Stimulated activated memory B cell treated with anti-CD40 and anti-IgM and Interleukin-4, amounts not matched to agents 10 μg/mL and 1 μg/mL and 100 μg/mL, for 72 hours (primary cell): ENCODE measurements around the gene GRIK3.
"Not testable (repeated sequence)": the region's sequence is repeated elsewhere in the genome, so short reads cannot be mapped to it uniquely, and the experiment has no call there.

ENCODE experiments used
- ATAC-seq: fragments of 150-1000 bp; cut with Tn5 transposase; 2 replicates; pipeline ENCODE4 v1.10.0; 2021
- H3K27ac Mint-ChIP-seq: one replicate; pipeline ENCODE4 v1.8.0; 2022; ENCODE audit warnings: mild to moderate bottlenecking, mixed read lengths
- H3K27me3 Mint-ChIP-seq: one replicate; pipeline ENCODE4 v1.8.0; 2022; ENCODE audit warnings: mixed read lengths
- H3K36me3 Mint-ChIP-seq: one replicate; pipeline ENCODE4 v1.8.0; 2022; ENCODE audit warnings: mixed read lengths
- H3K4me1 Mint-ChIP-seq: one replicate; pipeline ENCODE4 v1.8.0; 2022; ENCODE audit warnings: mixed read lengths
- H3K4me3 Mint-ChIP-seq: one replicate; pipeline ENCODE4 v1.8.0; 2022; ENCODE audit warnings: mild to moderate bottlenecking, moderate library complexity, mixed read lengths
- H3K9me3 Mint-ChIP-seq: one replicate; pipeline ENCODE4 v1.8.0; 2022; ENCODE audit warnings: mixed read lengths

Gene GRIK3

DNA sequence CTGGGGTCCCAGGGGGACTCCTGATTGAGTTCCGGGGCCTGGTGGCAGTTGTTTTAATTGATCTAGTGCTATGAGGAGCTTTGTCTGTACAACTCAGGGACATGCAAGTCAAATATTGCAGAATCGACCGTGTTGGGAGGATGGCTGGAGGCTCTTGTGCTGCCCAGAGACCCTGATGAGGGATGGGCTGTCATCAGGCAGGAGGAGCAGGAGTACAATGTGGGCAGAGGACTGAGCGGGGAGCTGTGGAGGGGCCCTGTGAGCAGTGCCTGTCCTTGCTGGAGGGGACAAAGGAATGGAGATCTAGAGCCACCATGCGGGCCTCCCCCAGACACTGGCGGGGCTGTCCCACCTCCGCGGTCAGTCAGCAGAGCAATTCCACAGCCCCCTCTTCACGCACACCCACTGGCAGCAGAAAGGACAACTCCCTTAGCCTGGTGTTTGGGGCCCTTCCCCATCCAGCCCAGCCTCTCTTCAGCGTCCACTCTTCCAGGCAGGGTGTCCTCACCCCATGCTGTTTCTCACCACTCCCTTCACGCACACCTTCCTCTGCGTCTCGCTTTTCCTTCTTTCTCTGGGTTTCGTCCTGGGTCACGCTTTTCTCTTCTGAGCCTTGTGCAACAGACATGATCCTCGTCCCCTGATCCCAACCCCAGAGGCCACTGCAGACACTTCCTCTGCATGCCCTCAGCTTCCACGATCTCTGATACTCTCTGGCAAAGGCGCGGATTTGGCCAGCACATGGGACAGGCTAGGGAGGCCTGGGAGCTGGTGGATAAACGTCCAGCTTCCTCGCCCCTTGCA, 122.6 kb downstream of the GRIK3 start:
- Mint-ChIP-seq H3K27me3 (peaks cover 53% of the 10 kb centered on the region), H3K36me3 (peaks cover 6% of the 10 kb centered on the region)

DNA sequence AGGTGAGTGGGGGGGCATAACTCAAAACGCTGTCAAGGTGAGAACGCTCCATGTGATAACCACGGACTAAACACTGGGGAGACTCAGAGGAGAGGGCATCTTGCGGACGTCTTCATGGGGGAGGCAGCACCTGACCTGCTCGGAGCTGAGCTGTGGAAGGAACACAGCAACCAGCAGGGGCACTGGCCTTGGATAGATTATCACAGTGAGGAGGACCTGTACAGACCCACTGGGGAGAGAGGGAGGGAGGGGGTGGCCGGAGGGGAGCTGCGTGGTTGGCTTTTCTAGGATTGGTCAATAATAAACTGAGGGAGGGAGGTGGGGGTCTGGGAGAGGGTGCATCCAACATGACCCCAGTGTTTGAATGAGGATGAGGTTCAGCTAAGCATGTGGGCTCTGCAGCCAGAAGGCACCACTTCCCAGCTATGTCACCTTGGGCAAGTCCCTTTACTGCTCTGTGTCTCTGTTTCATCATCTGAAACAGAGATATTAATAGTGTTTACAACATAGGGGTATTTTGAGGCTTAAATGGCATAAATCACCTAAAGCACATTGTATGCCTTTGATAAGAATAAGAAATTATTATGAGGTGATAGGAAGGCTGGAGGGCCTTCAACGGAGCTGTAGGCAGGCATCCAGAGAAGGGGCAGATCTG, 123.3 kb downstream of the GRIK3 start:
- peaks cover 53% of the 10 kb centered on the region for H3K27me3 Mint-ChIP-seq
- peaks cover 6% of the 10 kb centered on the region for H3K36me3 Mint-ChIP-seq
- H3K4me1 Mint-ChIP-seq = no peaks in the 10 kb centered on the region
- H3K9me3 Mint-ChIP-seq = peaks cover 10% of the 10 kb centered on the region
- H3K27ac Mint-ChIP-seq = no peak overlapping the region
- H3K4me3 Mint-ChIP-seq = no peak overlapping the region
- ATAC-seq = peak; percentile 57

More for the DNA sequence above, 122.6 kb downstream of the GRIK3 start:
- H3K4me3 Mint-ChIP-seq = no peak overlapping the region
- H3K27ac Mint-ChIP-seq = no peak overlapping the region
- peaks cover 10% of the 10 kb centered on the region for H3K9me3 Mint-ChIP-seq
- no peaks in the 10 kb centered on the region for H3K4me1 Mint-ChIP-seq
- ATAC-seq = peak; percentile 24

DNA sequence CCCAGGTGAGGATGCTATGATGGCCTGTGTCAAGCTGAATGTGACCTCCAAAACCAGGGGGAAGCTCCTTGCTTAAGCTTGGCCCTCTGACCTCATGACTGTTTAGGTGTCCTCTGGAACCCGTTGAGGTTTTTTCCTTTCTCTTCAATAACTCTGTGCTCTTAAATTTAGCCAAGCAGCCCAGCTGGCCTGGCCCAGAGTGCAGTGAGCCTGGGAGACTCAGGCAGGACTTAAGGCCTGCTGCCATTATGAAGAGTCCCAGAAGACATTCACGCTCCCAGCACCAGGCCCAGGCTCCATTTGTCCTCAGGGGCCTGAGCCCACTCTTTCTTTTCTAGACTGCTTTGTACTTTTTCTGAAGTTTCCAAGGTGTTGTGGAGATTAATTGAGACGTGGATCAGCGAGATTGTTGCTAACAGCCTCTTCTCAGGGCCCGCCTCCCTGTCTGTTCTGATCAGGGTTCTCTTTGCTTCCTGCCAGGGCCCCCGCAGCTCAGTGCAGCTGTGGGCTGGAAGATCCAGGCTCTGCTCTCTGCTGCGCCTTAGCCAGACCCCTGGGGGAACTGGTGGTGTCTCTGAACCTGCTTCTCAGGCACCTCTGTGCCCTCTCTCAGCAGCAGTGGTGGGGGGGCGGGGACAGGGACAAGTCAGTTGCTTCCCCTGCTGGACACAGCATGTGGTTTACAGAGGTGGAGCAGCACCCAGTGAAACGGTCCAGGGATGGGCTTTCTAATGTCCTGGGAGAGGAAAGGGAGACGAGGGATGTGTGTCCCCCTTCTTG, 124.2 kb downstream of the GRIK3 start:
- H3K9me3 Mint-ChIP-seq = peaks cover 3% of the 10 kb centered on the region
- peaks cover 53% of the 10 kb centered on the region for H3K27me3 Mint-ChIP-seq
- no peaks in the 10 kb centered on the region for H3K4me1 Mint-ChIP-seq
- no peak overlapping the region for H3K27ac Mint-ChIP-seq
- no peak for ATAC-seq
- H3K4me3 Mint-ChIP-seq = no peak overlapping the region
- no peaks in the 10 kb centered on the region for H3K36me3 Mint-ChIP-seq

DNA sequence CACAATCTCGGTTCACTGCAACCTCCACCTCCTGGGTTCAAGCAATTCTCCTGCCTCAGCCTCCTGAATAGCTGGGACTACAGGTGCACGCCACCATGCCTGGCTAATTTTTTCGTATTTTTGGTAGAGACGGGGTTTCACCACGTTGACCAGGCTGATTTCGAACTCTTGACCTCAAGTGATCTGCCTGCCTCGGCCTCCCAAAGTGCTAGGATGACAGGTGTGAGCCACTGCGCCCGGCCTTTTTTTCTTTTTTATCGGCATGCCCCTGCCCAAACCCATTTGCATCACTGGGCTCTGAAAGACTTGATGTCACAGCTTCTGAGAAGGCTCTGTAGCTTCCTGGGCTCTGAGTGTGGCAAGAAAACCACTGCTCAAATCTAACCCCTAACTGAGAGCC, 125.0 kb downstream of the GRIK3 start:
- H3K9me3 Mint-ChIP-seq, H3K4me3 Mint-ChIP-seq, H3K27ac Mint-ChIP-seq, H3K4me1 Mint-ChIP-seq, H3K36me3 Mint-ChIP-seq, ATAC-seq: not testable (repeated sequence)
- peaks cover 52% of the 10 kb centered on the region for H3K27me3 Mint-ChIP-seq

DNA sequence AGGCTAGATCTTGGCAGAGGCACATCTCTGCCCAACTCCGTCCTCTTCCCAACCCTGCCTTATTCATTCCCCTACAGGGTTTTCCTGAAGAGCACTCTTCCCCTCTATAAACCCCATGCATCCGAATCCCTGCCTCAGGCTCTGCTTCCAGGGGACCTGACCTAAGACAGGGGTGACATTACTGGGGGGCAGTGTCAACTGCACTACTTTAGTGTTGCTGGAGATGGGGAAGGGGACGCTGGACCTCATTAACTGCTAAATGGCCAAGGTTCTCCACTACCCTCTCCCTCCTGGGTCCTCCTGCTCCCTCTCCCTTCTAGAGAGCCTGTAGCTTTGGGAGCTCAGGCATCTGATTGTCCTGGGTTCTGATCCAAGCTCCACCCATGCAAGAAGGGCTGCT, 126.2 kb downstream of the GRIK3 start:
- no peaks in the 10 kb centered on the region for H3K36me3 Mint-ChIP-seq
- H3K27me3 Mint-ChIP-seq = peaks cover 41% of the 10 kb centered on the region
- H3K4me3 Mint-ChIP-seq = no peak overlapping the region
- H3K9me3 Mint-ChIP-seq = no peaks in the 10 kb centered on the region
- no peak for ATAC-seq
- no peaks in the 10 kb centered on the region for H3K4me1 Mint-ChIP-seq
- H3K27ac Mint-ChIP-seq = no peak overlapping the region

DNA sequence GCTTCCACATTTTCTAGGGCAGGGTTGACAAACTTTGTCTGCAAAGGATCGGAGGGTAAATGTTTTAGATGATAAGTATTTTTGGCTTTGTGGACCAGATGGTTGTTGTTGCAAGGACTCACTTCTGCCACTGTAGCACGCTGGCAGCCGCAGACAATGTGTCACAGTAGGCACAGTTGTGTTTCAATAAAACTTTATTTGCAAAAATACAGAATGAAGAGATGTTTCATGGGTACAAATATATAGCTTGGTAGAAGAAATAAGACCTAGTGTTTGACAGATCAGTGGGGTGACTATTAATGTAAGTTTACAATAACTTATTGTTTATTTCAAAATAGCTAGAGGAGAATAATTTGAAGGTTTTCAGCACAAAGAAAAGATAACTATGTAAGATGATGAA, 127.8 kb downstream of the GRIK3 start:
- H3K27me3 Mint-ChIP-seq = peaks cover 37% of the 10 kb centered on the region
- ATAC-seq = no peak
- H3K36me3 Mint-ChIP-seq = no peaks in the 10 kb centered on the region
- H3K4me3 Mint-ChIP-seq = no peak overlapping the region
- H3K4me1 Mint-ChIP-seq = no peaks in the 10 kb centered on the region
- H3K27ac Mint-ChIP-seq = no peak overlapping the region
- H3K9me3 Mint-ChIP-seq = peaks cover 7% of the 10 kb centered on the region

DNA sequence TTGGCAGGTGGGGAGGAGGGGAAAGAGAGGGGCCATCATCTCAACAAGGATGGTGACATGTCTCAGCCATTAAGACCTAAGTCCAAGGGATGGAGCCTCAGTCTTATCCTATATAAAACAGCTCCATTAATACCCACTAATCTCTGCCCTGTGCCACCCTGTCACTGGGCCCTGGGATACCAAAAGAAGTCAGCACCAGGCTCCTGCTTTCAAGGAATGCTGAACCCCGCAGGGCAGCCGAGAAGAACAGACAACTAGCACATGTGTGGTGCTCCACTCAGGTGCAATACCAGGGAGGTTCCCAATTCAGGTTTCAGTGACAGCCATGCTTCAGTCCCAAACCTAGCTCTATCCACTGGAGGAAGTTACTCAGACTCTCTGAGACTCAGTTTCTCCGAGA, 128.4 kb downstream of the GRIK3 start:
- ATAC-seq = no peak
- H3K4me3 Mint-ChIP-seq = no peak overlapping the region
- H3K27ac Mint-ChIP-seq = no peak overlapping the region
- H3K36me3 Mint-ChIP-seq = no peaks in the 10 kb centered on the region
- peaks cover 11% of the 10 kb centered on the region for H3K9me3 Mint-ChIP-seq
- no peaks in the 10 kb centered on the region for H3K4me1 Mint-ChIP-seq
- peaks cover 37% of the 10 kb centered on the region for H3K27me3 Mint-ChIP-seq

DNA sequence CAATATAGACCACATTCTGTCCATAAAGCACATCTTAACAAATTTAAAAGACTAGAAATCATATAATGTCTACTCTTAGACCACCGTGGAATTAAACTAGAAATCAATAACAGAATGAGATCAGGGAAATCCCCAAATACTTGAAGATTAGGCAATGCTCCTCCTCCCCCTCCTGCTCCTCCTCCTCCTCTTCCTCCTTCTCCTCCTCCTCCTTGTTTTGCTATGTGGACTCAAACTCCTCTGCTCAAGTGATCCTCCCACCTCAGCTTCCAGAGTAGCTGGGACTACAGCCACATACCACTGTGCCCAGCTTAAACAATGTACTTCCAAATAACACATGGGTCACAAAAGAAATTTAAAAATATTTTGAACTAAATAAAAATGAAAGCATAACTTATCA, 134.2 kb downstream of the GRIK3 start:
- Mint-ChIP-seq H3K27me3 (peaks cover 25% of the 10 kb centered on the region), H3K36me3 (no peaks in the 10 kb centered on the region), H3K9me3 (peaks cover 26% of the 10 kb centered on the region), H3K4me1 (no peaks in the 10 kb centered on the region), H3K4me3 (no peak overlapping the region), H3K27ac (no peak overlapping the region)
- no peak for ATAC-seq

DNA sequence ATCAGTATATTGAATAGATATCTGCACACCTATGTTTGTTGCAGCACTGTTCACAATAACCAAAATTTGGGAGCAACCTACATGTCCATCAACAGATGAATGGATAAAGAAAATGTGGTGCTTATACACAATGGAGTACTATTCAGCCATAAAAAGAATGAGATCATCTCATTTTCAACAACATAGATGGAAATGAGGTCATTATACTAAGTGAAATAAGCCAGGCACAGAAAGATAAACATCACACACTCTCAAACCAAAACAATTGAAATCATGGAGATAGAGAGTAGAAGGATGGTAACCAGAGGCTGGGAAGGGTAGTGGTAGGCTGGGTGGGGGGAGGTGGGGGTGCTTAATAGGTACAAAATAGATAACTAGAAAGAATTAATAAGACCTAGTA, 136.5 kb downstream of the GRIK3 start:
- Mint-ChIP-seq H3K9me3 (peaks cover 26% of the 10 kb centered on the region), H3K27me3 (peaks cover 25% of the 10 kb centered on the region)
- ATAC-seq, H3K36me3 Mint-ChIP-seq, H3K4me3 Mint-ChIP-seq, H3K27ac Mint-ChIP-seq, H3K4me1 Mint-ChIP-seq: not testable (repeated sequence)

DNA sequence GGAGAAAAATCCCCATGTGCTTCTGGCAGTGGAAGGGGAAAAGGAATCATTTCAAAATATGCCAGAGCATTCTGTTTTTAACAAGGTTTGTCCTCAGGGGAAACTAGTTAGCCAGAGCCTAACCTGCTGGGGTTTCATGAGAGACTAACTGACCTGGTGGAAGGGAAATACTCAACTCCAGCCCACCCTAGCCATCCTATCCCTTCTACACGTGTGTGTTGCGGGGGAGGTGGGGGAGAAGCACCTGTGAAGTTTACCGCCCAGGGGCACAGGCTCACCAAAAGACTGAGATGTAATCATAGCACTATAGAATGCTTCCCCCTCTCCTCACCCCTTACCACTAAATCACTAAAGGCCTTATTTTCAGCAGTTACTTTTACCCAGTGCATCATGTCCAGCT, 139.5 kb downstream of the GRIK3 start:
- ATAC-seq = no peak
- Mint-ChIP-seq H3K4me3 (no peak overlapping the region), H3K9me3 (peaks cover 14% of the 10 kb centered on the region), H3K27me3 (peaks cover 4% of the 10 kb centered on the region), H3K27ac (no peak overlapping the region), H3K4me1 (no peaks in the 10 kb centered on the region), H3K36me3 (no peaks in the 10 kb centered on the region)

DNA sequence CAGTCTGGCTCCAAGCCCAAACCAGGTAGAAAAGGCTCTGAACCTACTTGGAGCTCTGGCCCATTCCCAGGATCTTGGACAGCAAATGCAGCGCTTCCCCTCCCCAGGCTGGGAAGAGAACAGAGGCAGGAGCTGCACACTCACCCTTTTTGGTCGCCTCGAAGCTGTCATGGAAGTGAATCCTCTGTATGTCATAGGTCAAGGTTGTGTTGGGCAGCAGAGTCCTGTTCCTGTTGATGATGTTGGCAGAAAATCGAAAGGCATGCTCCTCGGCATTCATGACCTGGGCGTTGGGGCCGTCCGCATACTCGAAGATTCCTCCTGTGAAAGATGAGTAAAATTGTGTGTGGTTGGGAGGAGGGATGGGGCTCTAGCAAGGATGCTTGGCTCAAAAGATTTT, 143.5 kb downstream of the GRIK3 start:
- Mint-ChIP-seq H3K4me1 (no peaks in the 10 kb centered on the region), H3K9me3 (no peaks in the 10 kb centered on the region), H3K36me3 (no peaks in the 10 kb centered on the region), H3K27ac (no peak overlapping the region), H3K4me3 (no peak overlapping the region), H3K27me3 (peaks cover 15% of the 10 kb centered on the region)
- no peak for ATAC-seq

DNA sequence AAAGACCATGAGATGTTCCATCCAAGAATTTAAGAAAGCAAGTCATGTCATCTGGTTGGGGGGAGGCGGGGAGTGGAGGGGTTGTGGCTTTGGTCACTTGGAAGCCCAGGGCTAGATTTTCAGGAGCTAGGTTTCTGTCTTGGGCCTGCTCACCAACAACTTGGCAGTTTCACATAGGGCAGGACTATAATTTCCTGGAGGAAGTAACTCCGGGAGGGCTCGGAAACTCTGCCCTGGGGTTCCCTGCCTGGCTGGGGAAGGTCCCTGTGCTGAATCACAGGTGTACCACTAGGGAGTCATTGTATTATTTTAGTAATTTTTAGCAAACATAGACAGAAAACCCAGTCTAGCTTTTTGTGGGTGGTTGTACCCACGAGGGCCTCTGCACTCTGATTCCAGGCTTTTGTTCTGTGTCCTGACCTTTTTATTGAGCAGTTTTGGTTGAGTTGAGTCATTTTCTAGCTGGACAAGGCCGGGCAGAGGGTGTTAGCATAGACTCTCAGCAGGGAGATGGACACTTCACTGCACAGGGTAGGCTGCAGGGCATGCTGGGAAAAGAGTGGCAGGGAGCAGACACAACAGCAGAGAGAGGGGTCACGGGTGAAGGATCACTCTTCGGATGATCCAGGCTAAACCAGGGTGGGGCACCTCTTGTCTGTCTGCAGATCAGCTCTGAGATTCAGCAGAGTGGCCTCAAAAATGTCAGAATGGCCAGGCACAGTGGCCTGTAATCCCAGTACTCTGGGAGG, 144.7 kb downstream of the GRIK3 start:
- Mint-ChIP-seq H3K9me3 (no peaks in the 10 kb centered on the region), H3K36me3 (no peaks in the 10 kb centered on the region), H3K4me3 (no peak overlapping the region), H3K27ac (no peak overlapping the region), H3K4me1 (no peaks in the 10 kb centered on the region), H3K27me3 (peaks cover 15% of the 10 kb centered on the region)
- ATAC-seq = no peak

DNA sequence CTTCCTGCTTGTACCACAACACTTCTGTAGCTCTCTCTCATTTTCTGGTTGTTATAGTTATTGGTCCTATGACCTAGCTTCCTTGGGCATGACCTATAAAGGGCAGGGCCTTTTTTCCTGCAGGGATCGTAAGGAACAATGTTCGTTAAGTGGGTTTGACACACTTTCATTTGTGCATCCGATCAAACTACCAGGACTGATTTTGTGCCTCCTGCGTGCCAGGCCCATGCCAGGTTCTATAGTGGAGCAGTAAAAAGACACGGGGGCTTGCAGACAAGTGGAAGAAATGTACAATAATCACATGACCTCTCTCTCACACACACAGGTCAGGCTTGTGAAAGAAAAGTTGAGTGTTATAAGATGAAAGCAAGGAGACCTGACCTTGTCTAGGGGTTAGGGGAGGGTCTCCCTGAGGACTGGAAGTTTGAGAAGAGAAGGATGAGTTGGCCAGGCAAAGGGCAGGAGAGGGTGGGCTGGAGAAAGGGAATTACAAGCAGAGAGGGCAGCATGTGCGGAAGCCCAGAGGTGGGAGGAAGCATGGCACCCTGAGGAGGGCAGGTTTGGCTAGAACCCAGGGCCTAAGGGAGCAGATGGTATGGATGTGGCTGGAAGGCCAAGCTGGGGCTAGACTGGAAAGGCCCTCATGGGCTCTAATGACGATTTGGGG, 145.4 kb downstream of the GRIK3 start:
- no peak overlapping the region for H3K4me3 Mint-ChIP-seq
- no peak overlapping the region for H3K27ac Mint-ChIP-seq
- no peak for ATAC-seq

DNA sequence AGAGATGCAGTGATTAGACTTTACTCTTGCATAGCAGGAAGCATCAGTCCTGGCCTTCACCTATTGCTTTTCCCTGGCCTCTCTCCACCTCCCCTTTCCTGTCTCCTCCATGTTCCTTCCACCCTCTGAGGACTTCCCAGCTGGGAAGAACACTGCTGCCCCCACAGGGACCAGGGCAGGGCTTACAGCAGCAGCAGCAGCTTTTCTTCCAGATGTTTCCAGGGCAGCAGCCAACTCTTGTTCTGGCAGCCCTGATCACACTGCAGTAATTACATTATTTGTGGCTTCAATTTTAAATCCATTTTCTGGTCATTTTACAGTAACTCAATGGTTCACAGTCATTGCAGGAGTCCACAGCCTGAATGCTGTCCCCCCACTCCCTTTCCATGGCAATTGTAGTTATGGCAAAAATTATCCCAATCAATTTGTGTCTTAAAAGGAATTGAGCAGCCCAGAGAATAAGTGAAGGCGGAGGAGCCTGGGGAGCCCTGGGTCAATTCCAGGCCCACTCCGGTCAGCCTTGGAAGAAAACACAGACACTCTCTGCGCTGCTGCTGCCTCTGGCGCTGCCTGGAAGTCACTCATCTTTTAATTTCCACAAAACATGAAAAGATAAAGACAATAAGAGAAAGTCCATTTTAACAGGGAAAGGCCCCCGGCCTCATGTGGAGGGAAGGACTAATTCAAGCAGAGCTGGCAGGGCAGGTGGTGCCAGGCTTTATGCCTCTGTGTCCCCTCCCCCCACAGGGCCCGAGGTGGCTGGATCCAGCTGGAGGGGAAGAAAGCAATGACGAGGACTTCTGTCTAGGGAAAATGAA, 148.6 kb downstream of the GRIK3 start:
- no peaks in the 10 kb centered on the region for H3K36me3 Mint-ChIP-seq
- H3K4me1 Mint-ChIP-seq = no peaks in the 10 kb centered on the region
- H3K4me3 Mint-ChIP-seq = no peak overlapping the region
- H3K9me3 Mint-ChIP-seq = no peaks in the 10 kb centered on the region
- H3K27ac Mint-ChIP-seq = no peak overlapping the region
- peaks cover 15% of the 10 kb centered on the region for H3K27me3 Mint-ChIP-seq
- ATAC-seq = no peak

More for the DNA sequence above, 145.4 kb downstream of the GRIK3 start:
- peaks cover 15% of the 10 kb centered on the region for H3K27me3 Mint-ChIP-seq
- H3K9me3 Mint-ChIP-seq = no peaks in the 10 kb centered on the region
- H3K36me3 Mint-ChIP-seq = no peaks in the 10 kb centered on the region
- H3K4me1 Mint-ChIP-seq = no peaks in the 10 kb centered on the region
